NCI-H226 (cell line): Measurements from ENCODE around the gene IGSF22.

Experiments
- DNase-seq: peaks from one replicate; pipeline ENCODE4 v3.0.0-alpha.2; 2015

IGSF22 gene

DNA sequence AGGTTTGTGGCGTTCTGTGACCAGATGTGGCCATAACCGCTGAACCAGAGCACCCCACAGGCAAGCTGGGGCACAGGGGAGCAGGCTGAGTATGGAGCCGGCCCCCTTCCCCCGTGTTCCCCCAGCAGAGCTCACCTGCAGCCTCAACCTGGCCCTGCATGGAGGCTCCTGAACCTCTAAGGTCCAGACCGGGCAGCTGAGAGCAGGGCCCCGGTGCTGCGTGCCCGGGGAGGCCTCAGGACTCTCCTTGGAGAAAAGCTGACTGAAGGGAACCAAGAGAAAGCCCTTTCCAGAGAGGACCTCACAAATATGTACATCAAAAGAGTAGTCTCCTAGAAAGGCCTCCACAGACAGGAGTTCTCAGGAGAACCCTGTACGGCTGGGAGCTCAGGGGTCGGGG, 17.4 kb upstream of the IGSF22 start:
- DNase-seq: no peak

DNA sequence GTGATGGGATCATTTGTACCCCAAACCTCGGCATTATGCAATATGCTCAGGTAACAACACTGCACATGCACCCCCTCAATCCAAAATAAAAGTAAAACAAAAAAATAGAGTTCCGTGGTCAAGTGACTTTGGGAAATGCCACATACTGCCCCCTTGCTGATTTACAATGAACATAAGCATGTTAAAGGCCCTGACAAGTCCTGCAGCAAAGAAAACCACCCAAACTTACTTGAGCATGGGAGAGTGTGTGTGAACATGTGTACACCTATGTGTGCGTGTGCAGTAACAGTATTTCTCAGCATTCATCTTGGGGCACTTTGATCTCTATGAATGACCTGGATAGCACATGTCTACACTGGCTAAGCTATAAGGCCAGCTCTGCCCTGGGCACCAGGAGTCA, 15.8 kb upstream of the IGSF22 start:
- DNase-seq: no peak

DNA sequence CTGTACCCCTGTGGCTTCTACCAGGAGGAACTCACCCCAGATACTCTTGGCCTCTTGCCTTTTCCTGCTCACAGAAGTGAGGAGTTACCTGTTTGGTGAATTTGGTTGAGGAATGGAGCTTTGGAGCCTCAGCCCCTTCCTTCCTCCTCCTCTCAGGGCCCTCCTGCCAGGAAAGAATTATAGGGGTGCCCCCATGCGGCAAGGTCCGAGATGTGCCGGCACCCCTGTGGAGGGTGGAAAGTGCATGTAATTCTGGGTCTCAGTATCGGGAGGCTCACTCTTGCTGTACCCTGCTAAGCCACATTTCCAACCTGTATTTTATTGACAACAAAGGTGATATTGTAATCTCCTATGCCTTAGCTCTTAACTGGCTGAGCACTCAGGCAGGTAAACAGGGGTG, 13.7 kb upstream of the IGSF22 start:
- no peak for DNase-seq

DNA sequence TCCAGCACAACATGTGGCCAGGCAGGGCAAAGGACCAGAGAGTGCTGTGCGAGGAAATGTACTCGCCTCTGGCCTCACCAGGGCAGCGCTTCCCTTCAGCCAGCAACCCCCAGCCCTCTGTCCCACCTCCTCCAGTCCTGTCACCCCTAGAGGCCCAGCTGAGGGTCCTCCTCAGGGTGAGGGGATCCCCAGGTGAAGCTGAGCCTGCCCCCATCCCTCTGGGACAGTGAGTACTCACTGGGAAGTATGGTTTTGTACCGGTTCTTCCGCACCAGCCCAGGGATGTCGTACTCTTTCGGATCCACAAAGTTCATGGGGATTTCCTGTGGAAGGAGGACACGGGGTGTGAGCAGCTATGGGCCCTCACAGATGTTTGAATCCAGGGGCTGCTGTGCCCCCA, 11.7 kb upstream of the IGSF22 start:
- DNase-seq: no peak

DNA sequence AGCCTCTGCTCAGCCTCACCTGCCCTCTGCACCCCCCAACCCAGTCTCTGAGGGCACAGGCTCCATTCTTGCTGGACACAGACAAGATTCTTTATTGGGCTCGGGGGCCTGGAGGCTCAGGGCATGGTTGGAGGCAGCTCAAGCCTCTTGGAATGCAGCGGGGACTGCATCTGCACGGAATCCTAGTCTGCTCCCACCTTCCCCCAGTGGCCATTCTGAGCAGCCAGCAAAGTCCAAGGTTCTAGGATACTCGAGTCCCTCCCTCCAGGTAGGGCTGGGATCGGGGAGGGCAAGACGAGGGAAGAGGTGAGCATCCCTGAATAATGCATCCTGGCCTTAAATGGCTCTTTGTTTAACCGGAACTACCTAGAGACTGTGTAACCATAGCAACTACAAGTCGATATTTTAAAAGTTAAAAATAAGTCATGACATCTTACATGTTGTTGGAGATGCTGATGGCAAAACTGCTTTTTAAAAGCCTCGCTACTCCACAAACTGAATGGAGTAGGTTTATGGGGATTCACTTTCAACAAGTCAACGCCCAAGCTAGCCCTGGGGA, 10.7 kb upstream of the IGSF22 start:
- DNase-seq: no peak

DNA sequence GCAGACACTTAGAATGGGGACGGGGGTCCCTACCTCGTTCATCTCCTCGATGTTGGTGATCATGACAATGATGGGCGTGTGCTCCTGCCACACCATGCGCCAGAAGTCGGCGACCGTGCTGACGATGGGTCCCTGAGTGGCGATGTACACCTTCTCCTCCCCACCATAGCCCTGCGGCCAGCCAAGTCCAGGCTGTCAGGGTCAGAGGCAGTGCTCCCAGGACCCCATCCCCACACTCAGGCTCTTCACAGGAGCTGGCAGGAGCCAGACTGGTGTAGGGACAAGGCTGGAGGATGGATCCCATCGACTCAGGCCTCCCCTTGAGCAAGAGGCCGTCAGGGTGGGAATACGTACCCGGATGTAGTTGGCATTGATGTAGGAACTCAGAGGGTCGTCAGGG, 7.2 kb upstream of the IGSF22 start:
- DNase-seq: no peak

DNA sequence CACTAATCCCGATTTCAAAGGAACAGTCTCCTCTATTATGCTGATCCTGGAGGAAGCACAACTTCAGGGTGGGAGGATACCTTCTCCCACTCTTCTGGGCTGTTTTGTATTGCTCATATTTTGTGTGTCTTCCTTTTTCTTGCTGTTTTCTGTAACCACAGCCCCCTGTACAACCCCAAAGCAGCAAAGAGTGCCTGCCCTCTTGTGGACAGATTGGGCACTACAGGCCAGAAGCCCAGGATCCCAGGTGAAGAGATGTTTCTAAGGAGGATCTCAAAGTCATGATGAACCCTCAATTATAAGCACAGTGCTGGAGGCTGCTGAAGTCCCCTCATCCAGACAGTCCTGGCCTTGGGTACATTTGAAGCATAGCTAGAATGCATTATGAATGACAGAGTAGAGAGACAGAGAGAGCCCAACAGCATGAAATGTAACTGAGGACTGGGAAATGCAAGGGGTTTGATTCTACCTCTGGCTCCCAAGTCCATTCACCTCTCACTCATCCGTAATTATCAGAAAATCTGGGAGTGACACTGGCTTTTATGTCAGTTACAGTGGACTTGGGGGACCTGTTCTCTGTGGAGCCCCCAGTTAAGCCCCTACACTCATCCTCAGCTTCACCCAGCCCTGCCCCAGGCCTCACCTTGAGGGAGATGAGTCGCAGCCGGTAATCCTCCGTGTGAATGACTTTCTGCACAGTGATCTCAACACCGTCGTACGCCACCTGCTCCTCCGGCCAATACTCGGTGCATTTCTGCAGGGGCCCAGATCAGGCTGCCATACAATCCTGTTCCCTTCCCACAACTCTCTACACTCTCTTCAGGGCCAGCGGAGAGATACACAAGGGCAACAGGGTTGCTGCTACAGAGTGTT, 6.2 kb upstream of the IGSF22 start:
- DNase-seq: no peak

DNA sequence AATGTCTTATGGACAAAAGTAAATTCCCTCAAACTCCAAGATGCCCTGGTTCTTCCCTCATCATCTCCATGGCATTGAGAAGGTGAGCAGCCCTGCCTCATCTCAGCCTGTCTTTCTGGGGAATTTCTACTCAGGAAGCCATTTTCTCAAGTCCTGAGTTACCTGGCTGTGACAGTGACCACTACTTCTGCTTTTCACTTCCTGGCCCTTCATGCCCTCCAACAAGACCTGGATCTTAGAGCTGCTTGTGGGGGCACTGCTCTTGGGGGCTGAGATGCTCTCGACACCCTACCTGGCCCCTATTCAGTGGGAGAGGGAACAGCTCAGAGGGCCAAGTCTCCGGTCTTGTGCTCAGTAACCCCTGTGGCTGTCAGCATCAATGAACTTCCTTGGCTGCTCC, 5.5 kb upstream of the IGSF22 start:
- DNase-seq: no peak

DNA sequence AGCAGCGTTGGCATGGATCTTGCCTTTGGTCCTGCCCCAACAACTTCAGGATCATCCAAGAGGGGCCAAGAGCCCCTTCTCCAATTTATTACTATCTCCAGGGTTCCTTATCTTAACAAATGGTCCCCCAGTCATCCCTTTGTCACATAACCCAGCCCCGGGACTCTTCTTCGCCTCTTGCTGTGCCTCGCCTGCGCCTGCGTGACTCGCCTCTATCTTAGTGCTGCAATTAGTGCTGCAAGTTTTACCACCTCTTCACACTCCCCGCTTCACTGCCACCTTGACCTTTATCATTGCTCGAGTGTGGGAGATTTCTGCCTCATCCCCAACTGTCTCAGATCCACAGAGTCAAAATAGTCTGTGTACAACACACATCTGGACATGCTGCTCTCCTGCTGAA, 4.0 kb upstream of the IGSF22 start:
- DNase-seq: no peak

DNA sequence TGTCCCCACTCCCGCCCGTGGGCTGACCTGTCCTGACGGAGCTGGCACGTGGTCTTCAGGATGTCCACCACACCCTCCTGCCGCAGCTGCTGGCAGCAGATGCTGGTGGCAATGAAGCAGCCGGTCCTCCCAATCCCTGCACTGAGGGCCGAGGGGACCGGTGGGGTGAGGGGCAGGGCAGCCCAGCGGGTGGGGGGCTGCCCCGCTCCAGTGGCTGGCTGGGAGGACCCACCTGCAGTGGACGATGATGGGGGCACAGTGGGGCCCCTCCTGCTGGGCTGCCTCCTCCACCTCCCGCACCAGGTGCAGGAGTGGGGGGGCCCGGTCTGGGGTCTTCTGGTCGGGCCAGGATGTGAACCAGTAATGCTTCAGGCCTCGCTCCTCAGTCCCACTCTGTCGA, 3.4 kb upstream of the IGSF22 start:
- DNase-seq: no peak

DNA sequence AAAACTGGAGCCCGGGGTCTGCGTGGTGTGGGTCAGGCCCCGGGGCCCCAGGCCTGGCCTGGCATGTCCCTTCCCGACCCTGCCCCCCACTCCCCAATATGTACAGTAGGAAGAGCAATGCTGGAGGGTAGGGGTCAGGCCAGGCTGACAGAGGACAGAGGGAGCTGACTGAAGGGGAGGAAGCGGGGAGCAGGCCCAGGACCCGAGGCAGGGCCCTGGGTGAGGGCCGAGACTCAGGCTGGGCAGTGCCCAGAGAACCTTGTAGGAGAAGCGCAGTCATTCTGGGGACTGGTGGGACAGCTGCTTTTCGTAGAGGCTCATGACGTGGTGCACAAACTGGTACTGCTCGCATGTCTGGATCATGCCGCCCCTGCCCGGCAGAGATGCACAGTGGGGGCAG, 2.7 kb upstream of the IGSF22 start:
- DNase-seq: no peak

DNA sequence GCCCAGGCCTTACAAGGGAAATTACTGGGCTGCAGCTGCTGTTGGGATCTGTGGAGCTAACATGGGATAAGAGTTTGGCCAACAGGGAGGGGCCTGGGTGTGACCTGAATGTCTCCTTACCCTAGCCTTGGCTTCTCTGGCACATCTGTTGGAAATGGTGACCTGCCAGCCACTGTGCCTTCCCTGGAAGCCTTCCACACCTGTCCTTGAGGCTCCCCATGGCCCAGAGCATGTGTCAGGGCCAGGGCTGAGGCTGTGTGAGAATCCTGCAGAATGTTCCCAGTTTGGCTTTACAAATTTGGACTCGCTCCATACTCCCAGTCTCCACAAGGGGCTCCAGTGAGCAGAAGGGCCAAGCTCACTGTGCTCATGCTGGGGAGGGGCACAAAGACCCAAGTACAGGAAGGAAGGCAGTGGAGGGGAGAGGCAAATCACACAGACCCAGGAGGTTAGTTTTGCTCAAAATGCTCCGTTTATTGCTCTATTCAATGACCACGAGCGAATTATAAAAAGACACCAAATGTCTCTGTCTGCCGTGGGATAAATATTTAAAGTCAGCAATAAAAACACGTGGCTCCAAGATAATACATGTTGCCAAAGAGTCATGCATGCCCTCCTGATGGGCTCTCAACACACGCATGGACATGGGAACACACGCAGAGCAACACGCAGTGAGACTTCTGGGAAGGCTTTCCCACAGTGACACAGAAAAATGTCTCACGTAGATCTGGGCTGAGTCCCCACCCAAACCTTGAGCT, 1.7 kb upstream of the IGSF22 start:
- peak; percentile 5 for DNase-seq

DNA sequence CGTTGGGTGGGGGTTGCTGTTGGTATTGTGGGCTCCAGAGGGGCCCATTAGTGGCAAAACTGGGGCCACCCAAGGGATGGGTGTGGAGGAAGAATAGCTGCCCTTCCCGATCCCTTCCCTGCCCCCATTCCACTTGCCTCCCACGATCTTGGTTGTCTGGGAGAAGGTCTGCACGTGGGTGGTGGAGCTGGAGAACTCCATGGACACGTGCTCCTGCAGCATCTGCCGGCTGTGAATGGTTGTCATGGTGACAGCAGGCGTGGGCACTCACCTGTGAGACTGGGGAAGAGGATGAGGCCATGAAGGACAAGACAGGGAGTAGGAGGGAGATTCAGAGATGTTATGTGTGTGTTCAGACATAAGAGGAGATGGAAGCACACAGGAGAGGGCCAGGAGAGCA, 2.0 kb downstream of the IGSF22 start:
- DNase-seq: no peak

DNA sequence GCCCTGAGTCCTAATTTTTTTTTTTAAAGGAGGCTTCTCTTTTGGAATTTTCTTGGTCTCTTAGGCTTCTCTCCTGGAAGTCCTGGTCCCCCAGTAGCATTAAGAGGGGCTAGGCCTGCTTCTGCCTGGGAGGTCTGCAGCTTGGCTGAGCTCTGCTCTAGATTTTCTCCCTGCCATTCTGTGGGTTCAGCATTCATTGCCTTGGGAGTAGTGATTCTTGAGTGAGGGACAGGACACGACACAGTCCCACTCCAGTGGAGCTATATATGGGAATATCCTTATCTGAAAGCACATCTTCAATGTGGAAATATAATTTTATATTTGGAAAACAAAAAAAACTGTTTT, 3.7 kb downstream of the IGSF22 start:
- no peak for DNase-seq

DNA sequence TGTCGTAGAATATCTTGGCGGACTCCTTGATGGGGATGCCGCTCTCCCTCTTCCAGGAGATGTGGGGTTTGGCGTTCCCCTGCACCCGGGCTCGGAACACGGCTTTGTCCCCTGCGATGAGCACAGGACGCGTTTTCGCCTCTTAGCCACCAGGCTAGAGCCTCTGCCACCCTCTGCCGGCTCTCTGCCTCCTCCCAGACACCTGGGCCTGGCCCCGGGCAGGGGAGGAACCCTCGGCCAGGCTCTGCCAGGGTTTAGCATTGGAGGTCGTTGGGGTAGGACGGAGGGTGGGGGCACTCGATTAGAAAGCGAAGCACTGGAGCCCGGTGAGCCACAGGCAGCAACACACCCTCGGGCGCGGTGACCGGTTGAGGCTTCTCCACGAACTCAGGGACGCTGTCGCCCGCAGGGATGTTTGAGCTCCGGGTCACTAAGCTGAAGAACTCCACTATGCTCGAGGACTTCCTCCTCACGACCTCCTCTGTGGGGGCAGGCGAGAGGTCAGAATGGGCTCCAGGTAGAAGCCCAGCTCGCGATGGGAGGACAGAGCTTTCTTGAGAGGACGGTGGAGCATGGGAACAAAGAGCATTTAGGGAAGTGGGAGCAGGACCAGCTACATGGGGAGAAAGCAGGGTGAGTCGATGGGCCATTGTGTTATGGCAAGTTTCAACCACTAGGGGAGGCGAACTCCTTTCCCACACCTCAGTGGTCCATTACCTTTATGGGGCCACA, 4.3 kb downstream of the IGSF22 start:
- no peak for DNase-seq

DNA sequence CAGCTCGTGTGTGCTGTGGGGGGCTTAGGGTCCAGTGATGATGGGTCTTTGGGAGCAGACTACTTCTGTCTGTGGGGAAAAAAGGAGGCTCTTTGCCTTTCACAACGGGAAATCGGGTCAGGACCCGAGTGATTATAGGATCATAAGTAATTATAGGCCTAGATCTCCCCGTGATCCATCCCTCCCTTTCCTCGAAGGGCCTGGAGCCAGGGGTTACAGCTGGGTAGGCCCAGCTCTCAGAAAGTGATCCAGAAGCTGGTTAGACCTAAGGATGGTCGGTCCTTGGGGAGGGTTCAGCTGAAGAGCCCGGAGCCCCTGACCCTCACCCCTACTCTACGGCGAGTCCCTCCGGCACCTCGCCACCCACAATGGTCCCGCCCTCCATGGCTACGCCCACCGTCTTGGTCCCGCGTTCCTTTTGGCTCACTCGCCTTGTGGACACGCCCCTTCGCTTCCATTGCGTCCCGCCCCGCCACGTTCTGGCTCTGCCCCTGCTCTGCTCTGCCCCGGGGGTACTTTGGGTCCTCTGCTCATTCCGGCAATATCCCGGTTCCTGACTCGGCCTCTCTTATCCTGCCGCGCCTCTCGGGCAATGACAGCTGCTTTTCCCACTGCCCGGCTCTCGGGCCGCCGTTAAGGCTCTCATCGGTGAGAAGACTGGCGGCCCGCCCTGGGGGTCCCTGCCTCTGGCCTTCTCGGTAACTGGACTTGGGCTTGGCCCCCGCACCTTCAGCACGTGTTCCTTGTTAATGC, 5.0 kb downstream of the IGSF22 start:
- no peak for DNase-seq

DNA sequence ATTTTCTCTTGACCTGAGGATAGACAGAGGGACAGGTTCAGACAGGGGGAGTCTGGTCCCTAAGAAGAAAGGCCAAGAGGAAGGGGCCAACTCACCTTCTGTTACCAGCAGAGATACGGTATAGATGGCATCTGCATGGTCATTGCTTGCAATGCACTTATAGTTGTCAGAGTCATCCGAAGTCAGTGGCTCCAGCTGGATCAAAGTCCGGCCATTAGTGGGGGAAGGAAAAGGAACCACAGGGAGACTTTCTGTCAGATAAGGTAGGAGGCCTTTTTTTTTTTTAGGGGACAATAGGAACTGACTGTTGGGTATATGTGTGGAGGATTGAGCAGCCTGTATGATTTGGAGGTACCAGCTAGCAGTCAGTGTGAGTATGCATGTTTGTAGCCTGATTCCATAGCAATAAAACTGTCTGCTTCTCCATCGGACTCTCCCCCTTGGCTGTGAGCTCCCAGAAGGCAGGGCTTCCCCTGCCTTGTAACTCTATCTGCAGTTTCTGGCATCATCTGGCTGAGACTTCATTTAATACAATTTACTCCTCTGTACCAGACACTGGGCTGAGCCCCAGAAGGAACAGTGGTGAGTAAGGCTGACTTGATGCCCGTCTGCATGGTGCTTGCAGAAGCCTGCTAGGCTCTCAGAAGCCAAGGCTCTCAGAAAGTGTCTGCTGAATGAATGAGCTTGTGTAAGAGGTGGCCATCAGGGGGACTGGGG, 5.7 kb downstream of the IGSF22 start:
- DNase-seq: no peak

DNA sequence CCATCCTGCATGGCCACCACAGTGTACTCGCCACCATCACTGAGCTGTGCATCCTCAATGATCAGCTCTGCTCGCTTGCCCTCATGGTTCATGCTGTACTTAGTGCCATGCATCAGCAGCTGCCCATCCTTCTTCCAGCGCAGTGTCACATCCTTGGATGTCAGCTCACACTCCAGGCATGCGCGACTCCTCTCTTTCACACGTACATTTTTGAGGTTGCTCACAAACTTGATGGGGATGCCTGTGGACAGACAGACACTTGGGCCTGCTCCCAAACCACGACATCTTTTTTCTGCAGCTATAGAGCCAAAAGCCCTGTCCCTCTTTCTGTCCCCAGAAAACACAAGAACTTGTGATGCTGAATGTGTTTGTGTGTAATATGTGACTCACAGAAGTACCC, 10.5 kb downstream of the IGSF22 start:
- no peak for DNase-seq

DNA sequence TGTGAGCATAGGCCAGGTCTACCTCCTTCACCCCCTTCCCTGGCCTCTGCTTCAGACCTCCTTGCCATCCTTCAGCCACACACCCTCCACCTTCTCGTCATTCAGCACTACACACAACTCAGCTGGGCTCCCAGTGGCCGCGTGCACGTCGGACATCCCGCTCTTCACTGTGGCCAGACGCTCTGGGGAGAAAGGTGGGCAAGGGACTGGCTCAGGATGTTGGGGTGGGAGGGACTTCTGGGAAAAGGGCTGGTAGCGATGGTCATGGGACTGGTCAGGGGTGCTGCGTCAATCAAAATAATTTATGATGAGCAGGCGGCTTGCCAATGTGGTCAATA, 11.6 kb downstream of the IGSF22 start:
- no peak for DNase-seq

DNA sequence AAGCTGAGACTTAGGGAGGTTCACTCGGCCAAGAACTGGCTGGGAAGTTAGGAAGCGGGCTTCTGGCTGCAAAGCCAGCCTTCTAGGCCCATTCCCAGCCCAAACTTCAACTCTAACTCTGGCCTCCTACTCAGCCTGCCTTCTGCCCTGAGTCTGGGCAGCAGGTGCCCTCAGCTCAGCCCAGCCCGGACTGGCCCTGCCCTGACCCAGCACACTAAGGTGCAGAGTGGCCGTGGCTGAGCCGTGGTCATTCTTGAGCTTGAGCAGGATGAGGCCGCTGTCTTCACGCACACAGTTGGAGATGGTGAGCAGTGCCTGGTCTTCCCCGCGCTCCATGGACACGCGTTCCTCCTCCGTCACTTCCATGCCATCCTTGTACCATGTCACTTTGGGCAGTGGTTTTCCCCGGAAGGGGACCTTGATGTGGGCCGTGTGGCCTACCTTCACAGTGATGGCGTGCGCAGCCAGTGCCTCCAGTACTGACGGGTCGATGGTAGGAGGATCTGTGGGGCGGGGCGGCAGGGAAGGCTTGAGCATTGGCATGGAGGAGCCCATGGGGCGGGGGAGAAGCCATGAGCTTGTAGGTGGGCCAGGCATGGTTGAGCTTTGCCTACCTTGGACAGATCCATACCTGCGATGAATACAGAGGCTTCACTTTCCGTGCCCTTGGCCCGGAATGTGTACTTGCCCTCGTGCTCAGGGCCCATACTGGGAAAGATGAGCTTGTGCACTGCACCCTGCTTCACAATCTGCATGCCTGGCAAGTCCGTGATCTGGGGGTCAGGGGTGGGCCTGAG, 12.1 kb downstream of the IGSF22 start:
- no peak for DNase-seq

DNA sequence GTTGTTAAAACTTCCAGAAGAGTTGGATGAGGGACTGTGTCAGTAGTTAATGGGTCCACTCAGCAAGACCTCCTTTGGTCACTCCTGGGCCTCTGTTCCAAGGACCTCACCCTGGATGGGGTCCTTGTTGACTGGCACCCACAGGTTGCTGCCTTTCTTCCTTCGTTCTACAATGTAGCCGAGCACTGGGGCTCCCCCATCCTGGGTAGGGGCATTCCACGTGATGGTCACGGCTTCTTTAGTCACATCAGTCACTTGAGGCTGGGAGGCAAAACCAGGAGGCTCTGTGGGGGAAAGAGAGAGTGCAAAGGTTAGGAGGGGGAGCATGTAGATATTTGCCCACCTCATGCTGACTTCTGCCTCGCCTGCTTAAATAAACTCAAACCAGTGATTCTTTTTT, 15.4 kb downstream of the IGSF22 start:
- no peak for DNase-seq
